MM.1S (cell line): ENCODE measurements around the gene MPZL1.

ENCODE experiments used
- DNase-seq: peaks from one replicate; pipeline ENCODE4 v3.0.0-alpha.2; 2015
- H2AFZ ChIP-seq: fragments of 300-600 bp; sonication (generic); 2 replicates; pipeline ENCODE4 v1.6.0; 2016; ENCODE audit warnings: antibody characterized with exemption, low read length
- H3F3A ChIP-seq: fragments of 300-600 bp; sonication (generic); 2 replicates; pipeline ENCODE4 v1.6.1; 2016; ENCODE audit warnings: mild to moderate bottlenecking, antibody characterized with exemption, low read length, moderate library complexity, mixed read lengths; ENCODE audit not compliant: insufficient read depth
- H3K27ac ChIP-seq: fragments of 300-600 bp; sonication (generic); 2 replicates; pipeline ENCODE4 v1.5.1; 2016; ENCODE audit warnings: mild to moderate bottlenecking, low read length
- H3K27me3 ChIP-seq: fragments of 300-600 bp; sonication (generic); replicated peaks from 2 replicates; pipeline ENCODE4 v1.6.0; 2016; ENCODE audit warnings: low read length; ENCODE audit not compliant: insufficient read depth
- H3K36me3 ChIP-seq: fragments of 300-600 bp; sonication (generic); replicated peaks from 2 replicates; pipeline ENCODE4 v1.6.1; 2016; ENCODE audit warnings: mild to moderate bottlenecking, low read length, mixed read lengths; ENCODE audit not compliant: insufficient read depth
- H3K4me1 ChIP-seq: fragments of 300-600 bp; sonication (generic); 2 replicates; pipeline ENCODE4 v1.6.1; 2016; ENCODE audit warnings: low read length, mixed read lengths
- H3K4me2 ChIP-seq: fragments of 300-600 bp; sonication (generic); 2 replicates; pipeline ENCODE4 v1.6.0; 2016; ENCODE audit warnings: low read depth, low read length
- H3K4me3 ChIP-seq: fragments of 300-600 bp; sonication (generic); 2 replicates; pipeline ENCODE4 v1.5.1; 2016; ENCODE audit warnings: low read length, mixed read lengths
- H3K79me2 ChIP-seq: fragments of 300-600 bp; sonication (generic); 2 replicates; pipeline ENCODE4 v1.6.1; 2016; ENCODE audit warnings: mixed run types, low read length, mixed read lengths
- H3K9ac ChIP-seq: fragments of 300-600 bp; sonication (generic); 2 replicates; pipeline ENCODE4 v1.6.1; 2016; ENCODE audit warnings: low read length, mixed read lengths
- H3K9me2 ChIP-seq: fragments of 300-600 bp; sonication (generic); replicated peaks from 2 replicates; pipeline ENCODE4 v1.6.1; 2016; ENCODE audit warnings: mild to moderate bottlenecking, low read length, mixed read lengths; ENCODE audit not compliant: insufficient read depth
- H3K9me3 ChIP-seq: fragments of 300-600 bp; sonication (generic); replicated peaks from 2 replicates; pipeline ENCODE4 v1.6.1; 2016; ENCODE audit warnings: mild to moderate bottlenecking, low read length, mixed read lengths; ENCODE audit not compliant: insufficient read depth
- H4K20me1 ChIP-seq: fragments of 300-600 bp; sonication (generic); 2 replicates; pipeline ENCODE4 v1.6.1; 2016; ENCODE audit warnings: mild to moderate bottlenecking, low read length, moderate library complexity, mixed read lengths; ENCODE audit not compliant: insufficient read depth
- CTCF ChIP-seq: fragments of 300-600 bp; sonication (generic); IDR thresholded peaks from 2 replicates; pipeline ENCODE4 v1.5.1; 2016; ENCODE audit warnings: antibody characterized with exemption, low read length, mixed read lengths
- EZH2 ChIP-seq: fragments of 300-600 bp; sonication (generic); optimal IDR thresholded peaks from 2 replicates; pipeline ENCODE3; 2017; ENCODE audit warnings: low read depth, mild to moderate bottlenecking, antibody characterized with exemption, low read length, mixed read lengths
- EZH2phosphoT487 ChIP-seq: fragments of 300-600 bp; sonication (generic); IDR thresholded peaks from 2 replicates; pipeline ENCODE4 v1.6.1; 2018; ENCODE audit warnings: antibody characterized with exemption, low read length

MPZL1 gene

GRCh38 chr1:167734841-167735240 is 13.1 kb downstream of the MPZL1 start:
- Histone ChIP-seq H3K4me3 (no peak overlapping the region), H3K36me3 (no peaks in the 10 kb centered on the region), H3K9ac (no peak overlapping the region), H3K4me1 (no peaks in the 10 kb centered on the region), H3K79me2 (no peaks in the 10 kb centered on the region; the same call in 1 of the 2 replicates), H4K20me1 (no peaks in the 10 kb centered on the region), H3K9me2 (no peaks in the 10 kb centered on the region), H3K27me3 (no peaks in the 10 kb centered on the region), H3F3A (no peaks in the 10 kb centered on the region), H3K9me3 (no peaks in the 10 kb centered on the region), H3K27ac (no peak overlapping the region), H2AFZ (no peak overlapping the region), H3K4me2 (no peak overlapping the region)
- DNase-seq, result no peak
- TF ChIP-seq CTCF (no peak), EZH2 (no peak), EZH2phosphoT487 (no peak)

DNA sequence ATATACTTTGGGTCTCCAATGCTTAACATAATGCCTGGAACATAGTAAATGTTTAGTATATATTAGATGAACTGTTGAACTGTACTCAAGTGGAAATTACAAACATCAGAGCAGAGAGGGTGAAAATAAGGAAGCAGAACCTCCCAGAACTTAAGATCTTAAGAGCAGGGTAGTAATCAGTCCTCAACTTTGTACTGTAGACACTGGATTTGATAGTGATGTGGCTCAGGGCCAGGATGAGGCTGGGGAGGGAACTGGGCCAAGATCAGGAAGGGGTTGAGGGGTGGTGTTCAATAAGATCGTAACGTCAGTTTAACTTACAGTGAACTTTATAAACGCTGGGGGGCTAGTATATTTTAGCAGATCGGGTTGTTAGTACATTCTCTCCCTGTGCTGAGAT is 15.4 kb downstream of the MPZL1 start:
- Histone ChIP-seq H3K79me2 (peaks cover 4% of the 10 kb centered on the region; the same call in 1 of the 2 replicates), H3K4me1 (no peaks in the 10 kb centered on the region), H3K4me2 (no peak overlapping the region), H3K36me3 (no peaks in the 10 kb centered on the region), H3K9ac (no peak overlapping the region), H3K4me3 (no peak overlapping the region), H3K9me3 (no peaks in the 10 kb centered on the region), H3K27me3 (no peaks in the 10 kb centered on the region), H3K9me2 (no peaks in the 10 kb centered on the region), H4K20me1 (no peaks in the 10 kb centered on the region), H3K27ac (no peak overlapping the region), H3F3A (no peaks in the 10 kb centered on the region), H2AFZ (no peak overlapping the region)
- TF ChIP-seq CTCF (no peak), EZH2phosphoT487 (no peak), EZH2 (no peak)
- no peak for DNase-seq

GRCh38 chr1:167738158-167738557 is 16.4 kb downstream of the MPZL1 start:
- H3K4me3 ChIP-seq, result no peak overlapping the region
- no peak overlapping the region for H2AFZ ChIP-seq
- no peaks in the 10 kb centered on the region for H3K4me1 ChIP-seq
- no peaks in the 10 kb centered on the region for H4K20me1 ChIP-seq
- H3K9me2 ChIP-seq, result no peaks in the 10 kb centered on the region
- TF ChIP-seq EZH2 (no peak), CTCF (no peak), EZH2phosphoT487 (no peak)
- H3K27ac ChIP-seq, result no peak overlapping the region
- H3K79me2 ChIP-seq, result peaks cover 4% of the 10 kb centered on the region; the same call in 1 of the 2 replicates
- H3K27me3 ChIP-seq, result no peaks in the 10 kb centered on the region
- DNase-seq, result no peak
- H3K4me2 ChIP-seq, result no peak overlapping the region
- no peak overlapping the region for H3K9ac ChIP-seq
- no peaks in the 10 kb centered on the region for H3K36me3 ChIP-seq
- no peaks in the 10 kb centered on the region for H3K9me3 ChIP-seq
- no peaks in the 10 kb centered on the region for H3F3A ChIP-seq
